GM19452 (cell line): ENCODE measurements around the gene PTPRO.

ENCODE experiments used
- ATAC-seq: cut with Tn5 transposase; IDR thresholded peaks from one replicate; pipeline ENCODE4 v1.9.1; 2021; ENCODE audit not compliant: unreplicated experiment

Gene PTPRO

DNA sequence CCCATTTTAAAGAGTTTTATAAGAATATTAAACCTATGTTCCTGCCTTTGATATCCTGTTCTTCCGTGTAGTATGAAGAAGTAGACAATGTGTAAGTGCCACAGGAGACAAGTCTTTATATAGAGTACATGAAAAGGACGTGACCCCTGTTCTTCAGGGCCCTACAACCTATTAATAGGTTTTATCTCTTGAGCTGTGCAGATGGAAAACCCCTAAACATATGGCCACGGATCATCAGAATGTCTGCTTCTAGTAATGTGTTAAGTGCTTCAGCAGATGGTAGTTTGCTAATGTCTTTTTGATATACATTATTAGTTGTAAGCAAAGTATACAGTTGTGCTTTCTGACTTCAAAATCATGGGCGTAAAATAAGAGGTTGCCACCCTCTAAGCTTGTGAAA, 228.5 kb downstream of the PTPRO start:
- no peak for ATAC-seq

DNA sequence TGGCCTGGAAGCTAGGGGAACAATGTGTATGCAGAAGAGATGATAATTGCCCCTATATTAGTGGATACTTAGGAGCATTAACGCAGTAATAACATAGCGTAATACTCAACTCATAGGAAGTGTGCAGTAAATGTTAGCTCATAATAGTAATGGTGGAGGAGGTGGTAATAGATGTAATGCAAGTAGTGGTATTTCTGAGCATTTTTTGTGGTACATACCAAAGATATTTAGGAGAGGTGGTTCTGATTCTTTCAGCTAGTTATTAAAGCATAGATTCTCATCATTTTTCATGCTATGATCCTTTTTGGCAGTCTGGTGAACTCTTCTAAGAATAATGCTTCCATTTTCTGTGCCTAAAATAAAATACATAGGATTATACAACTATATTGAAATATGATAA, 233.1 kb downstream of the PTPRO start:
- ATAC-seq = no peak

DNA sequence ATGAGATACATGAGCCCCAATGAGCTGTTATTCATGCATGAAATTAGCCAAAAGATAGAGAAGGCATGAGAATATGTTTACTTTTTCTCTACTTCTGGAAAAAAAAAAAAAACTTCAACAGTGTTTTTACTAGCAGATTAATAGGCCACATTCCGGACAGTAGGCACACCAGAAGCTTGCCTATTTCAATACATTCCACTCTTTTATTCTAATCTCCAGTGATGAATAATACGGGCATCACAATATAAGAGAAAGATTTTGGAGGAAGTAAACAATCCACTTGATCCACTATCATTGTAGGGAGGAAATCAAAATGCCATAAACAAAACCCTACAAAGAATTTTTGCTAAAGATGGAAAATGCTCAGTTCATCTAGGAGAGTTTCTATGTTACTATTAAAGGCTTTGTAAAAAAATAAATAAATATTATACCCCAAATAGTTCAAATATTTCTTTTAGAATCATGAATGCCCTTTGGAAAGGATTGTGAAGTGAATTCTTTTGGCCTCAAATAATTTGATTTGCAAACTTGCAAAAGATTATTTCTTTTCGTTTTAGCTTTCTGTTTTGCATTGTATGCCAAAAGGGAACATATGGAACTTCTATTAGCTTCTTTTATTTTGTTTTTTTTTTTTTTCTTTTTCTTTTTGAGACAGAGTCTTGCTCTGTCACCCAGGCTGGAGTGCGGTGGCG, 234.2 kb downstream of the PTPRO start:
- ATAC-seq = no peak

DNA sequence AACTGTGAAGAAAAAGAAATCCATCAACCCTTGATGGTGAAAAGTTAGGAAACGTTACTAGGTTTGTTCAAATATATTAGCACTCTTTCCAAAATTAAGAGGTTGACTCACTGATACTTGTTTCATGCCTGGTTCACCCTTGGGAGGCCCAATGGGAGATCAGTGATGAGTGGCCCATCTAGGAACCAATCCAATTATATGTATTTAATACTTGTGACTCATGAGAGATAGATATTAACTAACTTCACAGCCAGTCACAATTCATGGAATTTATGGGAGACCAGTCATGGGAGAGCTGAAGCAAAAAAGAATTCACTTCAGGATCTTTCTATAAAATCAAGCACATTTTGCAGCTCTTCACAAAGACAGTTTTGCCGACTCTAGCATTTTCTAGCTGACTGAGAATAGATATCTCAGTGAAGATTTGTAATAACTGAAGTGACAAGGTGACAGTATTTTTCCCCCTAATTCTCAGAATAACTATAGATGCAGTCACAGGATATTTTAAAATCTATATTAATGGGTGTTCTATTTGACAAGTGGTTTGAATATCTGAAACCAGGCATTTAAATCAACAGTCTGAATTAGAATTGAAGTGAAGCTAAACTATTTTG, 236.7 kb downstream of the PTPRO start:
- no peak for ATAC-seq

DNA sequence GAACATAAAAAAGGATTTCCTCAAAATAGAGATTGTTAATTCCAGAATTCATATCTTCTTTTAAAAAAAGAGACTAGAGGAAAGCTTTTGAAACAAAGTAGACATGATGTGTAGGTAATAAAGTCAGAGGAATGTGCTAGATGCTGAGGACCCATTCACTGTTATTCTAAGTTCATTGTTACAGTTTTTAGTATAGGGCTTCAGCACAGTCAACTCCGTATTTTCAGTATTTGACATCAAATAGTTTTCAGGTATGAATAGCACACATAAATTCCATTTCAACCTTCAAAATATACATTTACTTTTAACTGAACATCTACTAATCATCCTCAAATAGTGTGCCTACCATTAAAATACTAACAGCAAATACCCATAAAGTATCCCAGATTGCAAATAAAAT, 239.1 kb downstream of the PTPRO start:
- ATAC-seq = no peak

DNA sequence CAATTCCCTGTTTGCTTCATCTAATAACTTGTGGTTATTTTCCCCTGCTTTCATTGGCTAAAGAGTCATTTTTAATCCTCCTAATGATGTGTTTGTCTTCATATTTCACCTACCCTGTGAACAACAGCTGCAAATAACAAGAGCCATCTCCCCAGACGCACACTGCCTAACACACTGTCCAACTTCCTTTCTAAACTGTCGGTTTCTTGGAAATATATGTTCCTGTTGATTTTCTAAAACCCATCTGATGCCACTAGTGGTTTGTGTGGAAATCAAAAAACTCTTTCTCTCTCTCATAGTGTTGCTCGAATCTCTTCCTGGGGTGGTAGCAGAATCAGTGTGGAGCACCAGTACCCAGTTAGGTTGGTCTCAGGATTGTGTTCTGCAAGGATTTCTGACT, 240.0 kb downstream of the PTPRO start:
- no peak for ATAC-seq

DNA sequence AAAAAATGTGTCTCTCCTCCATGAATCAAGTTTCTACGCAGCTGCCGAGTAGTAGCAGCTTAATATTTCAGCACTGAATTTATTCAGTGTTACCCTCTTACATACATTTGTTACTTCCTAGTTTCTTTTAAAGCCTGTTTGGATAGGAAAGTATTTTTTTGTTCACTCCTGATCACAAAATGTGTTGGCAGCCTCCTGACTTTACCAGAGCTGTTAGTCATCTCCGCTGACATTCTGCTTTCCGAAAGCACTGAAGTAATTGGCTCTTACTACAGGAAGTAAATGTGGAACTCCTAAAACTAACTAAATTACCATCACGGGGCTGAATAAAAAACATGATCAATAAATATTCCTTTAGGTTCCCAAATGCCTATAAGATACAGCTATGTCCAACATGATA, 241.4 kb downstream of the PTPRO start:
- peak; percentile 65 for ATAC-seq

DNA sequence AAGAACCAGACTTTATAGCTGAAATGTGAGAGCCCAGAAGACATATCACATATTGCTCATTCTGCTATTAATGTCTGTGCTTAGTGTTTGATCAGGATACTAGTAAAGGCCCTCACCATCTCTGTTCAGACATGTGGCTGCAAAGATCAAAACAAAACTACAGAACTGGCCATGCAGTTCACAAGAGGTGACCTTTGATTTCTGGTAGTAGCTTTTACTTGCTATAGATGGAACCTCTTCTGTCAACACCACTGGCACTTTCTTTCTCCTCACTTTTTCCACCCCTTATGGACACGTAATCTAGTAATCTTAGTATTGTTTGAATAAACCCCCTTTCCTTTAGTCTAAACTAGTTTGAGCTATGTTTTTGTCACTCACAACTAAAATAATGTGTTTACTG, 252.0 kb downstream of the PTPRO start:
- ATAC-seq = no peak

DNA sequence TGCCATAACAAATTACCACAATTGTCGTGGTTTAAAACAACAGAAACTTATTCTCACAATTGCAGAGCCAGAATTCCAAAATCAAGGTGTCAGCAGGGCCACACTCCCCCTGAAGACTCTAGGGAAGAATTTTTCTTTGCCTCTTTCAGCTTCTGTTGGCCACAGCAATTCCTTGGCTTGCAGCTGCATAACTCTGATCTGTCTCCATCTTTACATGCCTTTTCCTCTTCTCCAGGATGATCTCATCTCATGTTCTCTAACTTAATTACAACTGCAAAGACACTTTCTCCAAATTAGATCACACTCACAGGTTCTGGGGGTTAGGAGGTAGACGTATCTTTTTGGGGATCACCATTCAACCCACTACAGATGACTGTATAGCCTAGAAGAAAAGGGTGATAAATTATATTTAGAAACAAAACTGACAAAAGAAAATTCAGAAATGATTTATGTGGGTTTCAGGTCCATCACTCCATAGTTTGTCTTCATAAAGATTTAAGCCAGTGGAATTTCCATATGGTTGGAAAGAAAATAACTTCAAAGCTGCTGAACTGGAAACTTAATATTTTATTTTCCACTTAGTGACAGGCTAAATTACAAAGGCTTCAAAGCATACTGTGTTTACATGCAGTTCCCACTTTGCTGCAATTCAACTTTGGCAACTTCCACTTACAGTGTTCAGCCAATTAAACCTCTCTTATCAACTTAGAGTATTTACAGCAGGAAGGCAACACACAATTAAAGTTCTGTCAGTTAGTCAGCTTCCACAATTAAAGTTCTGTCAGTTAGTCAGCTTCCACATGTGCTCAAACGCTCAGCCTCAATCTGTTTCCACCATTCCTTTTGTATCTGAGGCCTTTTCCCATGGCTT, 253.6 kb downstream of the PTPRO start:
- ATAC-seq = no peak

DNA sequence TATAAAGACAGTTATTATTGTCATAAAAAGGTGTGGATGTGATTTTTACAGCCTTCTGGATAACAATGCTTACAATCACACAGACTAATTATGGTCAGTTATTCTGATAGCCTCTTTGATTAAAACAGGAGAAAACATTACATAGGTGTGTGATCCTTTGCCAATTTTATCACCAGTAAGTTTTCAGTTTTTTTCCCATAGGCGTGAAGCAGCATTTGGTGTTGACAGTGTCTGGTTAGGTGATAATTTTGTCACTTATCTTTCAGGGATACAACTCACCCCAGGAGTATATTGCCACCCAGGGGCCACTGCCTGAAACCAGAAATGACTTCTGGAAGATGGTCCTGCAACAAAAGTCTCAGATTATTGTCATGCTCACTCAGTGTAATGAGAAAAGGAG, 258.1 kb downstream of the PTPRO start:
- no peak for ATAC-seq

DNA sequence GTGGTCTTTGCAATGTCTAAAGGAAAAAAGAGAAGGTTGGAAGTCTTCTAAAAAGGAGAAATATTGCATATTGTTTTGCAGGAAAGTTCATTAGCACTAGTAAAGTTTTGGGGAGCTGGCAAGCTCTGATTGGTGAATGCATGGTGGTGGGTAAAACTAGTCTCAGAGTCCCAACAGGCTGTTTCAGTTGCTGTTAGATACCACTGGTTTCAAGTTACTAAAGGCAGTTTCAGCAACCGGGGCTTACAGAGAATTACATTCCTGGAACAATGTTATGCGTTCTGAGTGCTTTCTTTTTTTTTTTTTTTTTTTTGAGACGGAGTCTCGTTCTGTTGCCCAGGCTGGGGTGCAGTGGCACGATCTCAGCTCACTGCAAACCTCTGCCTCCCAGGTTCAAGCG, 258.7 kb downstream of the PTPRO start:
- no peak for ATAC-seq

DNA sequence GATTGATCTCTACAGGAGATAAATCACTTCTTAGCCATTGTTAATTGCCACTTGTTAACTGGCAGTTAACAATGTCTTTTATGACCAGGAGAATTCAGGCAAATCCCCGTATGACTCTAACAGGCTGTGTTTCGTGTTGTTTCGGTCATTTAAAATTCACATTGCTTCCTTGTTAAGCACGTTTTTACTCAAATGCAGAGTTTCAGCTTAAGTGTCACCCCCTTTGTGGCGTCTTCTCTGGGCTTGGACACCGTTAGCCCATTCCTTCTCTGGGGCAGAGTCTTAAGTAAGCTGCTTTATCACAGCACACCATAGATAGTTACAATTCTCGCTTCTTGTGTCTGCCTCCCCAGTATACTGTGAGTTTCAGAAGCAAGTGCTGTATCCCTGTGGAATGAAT, 261.5 kb downstream of the PTPRO start:
- no peak for ATAC-seq

DNA sequence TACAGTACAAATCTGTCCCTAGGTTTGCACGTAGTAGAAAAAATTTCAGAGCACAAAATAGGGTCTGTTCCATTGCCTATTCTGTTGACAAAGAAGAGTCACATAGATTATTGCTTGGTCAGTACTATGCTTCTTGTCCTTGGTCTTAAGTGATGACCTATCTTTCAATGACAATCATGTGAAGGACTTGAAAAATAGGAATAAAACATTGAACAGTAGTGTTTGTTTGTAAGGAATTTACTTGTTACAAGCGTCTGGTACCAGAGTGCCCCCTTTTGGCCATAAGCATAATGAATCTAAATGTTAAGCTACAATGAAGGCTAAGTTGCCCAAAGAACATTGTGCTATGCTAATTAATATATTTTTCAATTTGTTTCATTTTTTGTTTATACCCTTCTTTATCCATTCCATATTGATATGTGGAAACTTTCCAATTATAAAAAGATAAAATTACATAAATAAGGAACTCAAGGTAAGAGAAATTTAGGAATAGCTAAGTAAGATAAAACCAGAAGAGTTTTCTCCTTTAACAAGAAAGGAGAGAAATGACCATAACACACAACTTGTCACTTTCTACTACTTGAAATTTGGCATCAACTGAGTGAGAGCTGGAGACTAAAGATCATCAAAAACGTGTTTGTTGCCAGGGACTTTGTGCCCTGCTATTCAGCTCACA, 262.2 kb downstream of the PTPRO start:
- ATAC-seq = no peak

DNA sequence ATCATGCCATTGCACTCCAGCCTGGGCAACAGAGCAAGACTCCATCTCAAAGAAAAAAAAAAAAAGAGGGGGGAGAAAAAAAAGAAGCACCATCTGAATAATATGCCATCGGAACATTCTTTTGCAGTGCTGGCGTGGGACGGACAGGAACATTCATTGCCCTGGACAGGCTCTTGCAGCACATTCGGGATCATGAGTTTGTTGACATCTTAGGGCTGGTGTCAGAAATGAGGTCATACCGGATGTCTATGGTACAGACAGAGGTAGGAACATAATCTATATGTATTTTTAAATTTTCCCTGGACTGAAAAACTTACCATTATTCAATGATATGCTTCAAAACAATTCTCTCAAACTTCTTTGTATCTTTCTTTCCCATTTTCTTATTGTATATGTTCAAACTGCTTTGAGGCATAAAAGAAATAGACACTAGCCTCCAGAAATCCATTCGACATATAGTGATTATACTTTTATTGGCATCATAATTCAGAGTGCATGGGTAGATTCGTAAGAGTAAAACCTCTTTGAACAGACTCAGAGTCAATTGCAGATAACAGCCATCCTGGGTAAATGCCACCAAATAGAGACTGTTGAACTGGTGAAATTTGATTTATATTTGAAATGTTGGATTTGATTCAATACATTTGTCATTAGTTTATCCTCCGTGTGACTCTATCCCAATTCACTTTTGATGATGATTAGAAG, 267.2 kb downstream of the PTPRO start:
- no peak for ATAC-seq

DNA sequence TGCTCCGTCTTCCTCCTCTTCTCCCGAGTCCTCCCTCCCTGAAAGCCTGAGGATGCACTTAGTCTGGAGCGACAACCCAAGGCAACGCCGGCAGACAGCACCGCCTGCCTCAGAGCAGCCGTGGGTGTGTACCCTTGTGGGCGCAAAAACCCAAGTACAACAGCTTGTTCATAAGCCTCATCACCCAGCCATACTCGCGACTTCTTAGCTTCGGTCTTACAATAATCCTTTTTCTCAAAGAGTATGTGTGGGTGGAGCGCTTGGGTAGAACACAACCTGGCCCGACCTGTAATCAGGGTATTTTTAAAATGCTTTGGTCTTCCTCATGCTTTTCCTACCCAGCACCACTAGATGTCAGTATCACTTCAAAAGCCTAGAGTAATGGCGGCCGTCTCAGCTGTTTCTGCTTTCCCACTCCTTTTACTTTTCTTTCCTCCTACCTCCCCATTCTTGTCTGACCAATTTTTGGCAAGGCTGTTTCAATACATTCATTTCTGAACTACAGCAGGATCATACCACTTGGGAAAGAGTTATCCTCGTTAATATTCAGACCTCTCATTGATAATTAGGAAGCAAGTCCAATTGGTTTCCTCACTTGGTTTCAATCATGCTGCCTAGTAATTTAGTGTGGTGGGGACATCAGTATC, 268.0 kb downstream of the PTPRO start:
- peak; percentile 94 for ATAC-seq

DNA sequence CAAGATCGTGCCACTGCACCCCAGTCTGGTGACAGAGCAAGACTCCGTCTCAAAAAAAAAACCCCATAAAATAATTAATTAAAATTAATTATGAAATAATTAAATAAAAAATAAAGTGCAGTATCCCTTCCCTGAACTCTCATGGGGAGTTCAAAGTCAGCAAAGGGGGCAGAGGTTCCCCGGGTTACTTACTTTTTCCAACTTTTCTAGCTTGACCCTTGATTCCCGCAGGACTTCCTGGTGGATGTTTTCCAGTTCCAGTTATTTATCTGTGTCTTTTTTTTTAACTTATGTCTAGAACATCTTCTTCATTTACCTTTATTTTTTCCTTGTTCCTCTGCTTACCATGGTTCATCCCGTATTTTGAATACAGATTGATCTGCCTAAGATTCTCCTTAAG, 269.5 kb downstream of the PTPRO start:
- ATAC-seq = no peak

DNA sequence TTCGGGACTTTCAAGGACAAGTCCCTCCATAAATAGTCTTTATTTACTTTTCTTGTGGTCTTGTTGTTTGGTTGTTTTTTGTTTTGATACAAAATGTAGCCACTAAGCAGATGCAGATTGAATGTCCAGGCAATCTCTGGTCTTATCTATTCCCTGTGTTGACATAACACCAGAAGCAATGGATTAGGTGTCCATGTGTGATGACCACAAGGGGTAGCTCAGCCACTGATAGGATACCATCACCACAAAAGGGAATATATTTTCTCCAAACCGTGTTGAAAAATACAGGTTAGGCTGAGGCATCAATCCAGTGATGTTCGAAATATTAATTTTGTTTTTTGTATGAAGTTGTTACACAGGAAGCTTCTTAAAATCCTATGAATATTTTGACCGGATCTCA, 270.6 kb downstream of the PTPRO start:
- no peak for ATAC-seq

DNA sequence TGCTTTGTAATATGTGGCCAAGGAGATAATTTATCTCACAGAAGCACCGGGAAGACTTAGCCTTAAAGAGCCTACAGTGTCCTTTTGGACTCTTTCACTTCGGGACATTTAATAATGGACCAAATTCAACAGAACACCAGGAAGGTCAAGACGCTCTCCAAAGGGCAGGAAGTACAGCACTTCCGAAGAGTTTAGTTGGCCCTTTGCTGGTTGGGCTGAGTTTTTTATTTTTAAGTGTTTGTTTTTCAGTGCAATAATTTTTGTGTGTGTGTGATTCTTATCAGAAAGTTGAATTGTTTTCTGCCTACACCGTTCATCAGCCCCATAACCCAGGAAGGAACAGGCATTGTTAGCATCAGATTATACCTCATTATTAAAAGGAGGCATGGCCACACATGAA, 273.9 kb downstream of the PTPRO start:
- ATAC-seq = no peak

DNA sequence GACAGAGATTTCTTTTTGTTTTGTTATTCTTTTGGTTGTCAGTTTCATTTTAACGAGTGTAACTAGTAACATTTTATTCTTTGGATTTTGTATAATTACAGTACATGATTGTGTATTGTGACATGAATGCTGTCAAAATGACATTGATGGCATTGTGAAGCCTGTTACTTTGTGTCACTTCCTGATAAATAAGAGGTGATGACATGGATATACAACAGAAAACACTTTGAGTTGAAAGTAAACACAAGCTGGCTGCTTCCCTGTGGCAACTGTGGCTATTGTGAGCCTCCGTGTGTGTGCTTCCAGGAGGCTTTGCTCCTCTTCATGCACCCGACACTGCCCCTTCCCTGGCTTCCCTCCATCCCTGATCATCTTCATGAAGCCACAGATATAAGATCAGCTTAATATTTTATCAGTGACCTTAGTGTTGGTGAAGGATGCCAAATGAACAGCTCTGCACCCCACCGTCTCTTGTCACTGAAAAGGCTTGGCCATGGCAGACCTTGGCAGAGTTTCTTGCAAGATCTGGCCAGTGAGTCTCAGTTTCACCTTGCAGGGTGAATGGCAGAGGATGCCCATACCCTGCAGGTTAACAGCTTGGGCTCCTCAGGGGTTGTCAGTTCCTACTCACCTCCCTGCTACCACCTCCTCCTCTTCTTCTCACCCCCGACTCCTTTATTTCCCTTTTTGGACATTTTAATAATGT, 275.0 kb downstream of the PTPRO start:
- no peak for ATAC-seq
